ENCODE data around the gene MYO6.

Gene MYO6

GRCh38 chr6:75815756-75816155 lies 66.7 kb downstream of the MYO6 start:
- Histone ChIP-seq H3K36me3 (ENCODE audit: control insufficient read depth in 2 of 2, insufficient read depth in 1 of 2, low read length in 2 of 2) (peaks cover 0 to 6% of the 10 kb centered on the region in 2 experiments; a peak in 1 of 3 replicates), H3K27ac (ENCODE audit: extremely low read depth, low read depth, low read length) (no peak overlapping the region), H3K4me3 (ENCODE audit: low read depth, low read length) (no peak overlapping the region), H3K4me1 (ENCODE audit: control insufficient read depth, insufficient read depth, low read length) (peaks cover 14% of the 10 kb centered on the region), H3K9me3 (ENCODE audit: control insufficient read depth, insufficient read depth, low read depth, low read length) (no peaks in the 10 kb centered on the region)
- CTCF ChIA-PET, result interaction anchor here (0.6 kb wide), 1 partner anchor 90 kb away, joined by 3 read pairs; no protein-coding TSS in a partner anchor
- TF ChIP-seq ZSCAN16 (tag by site-specific recombination; IDR thresholded peaks at IDR 0.05), result no peak
- TF ChIP-seq ZNF768 (tag by site-specific recombination; IDR thresholded peaks at IDR 0.05), result no peak
- no peak for TF ChIP-seq REPIN1 (tag by site-specific recombination; IDR thresholded peaks at IDR 0.05; ENCODE audit: low read depth)
- no peak for TF ChIP-seq KLF16 (tag by site-specific recombination; IDR thresholded peaks at IDR 0.05)
- no peak for TF ChIP-seq ZNF221 (tag by site-specific recombination; IDR thresholded peaks at IDR 0.05; ENCODE audit: borderline replicate concordance)
- no peak for TF ChIP-seq KLF9 (tag by site-specific recombination; IDR thresholded peaks at IDR 0.05; ENCODE audit: low read depth)
- TF ChIP-seq ZNF324 (tag by site-specific recombination; IDR thresholded peaks at IDR 0.05), result no peak
- TF ChIP-seq ZNF18 (tag by site-specific recombination; IDR thresholded peaks at IDR 0.05), result no peak
- no peak for TF ChIP-seq ZNF350 (tag by site-specific recombination; IDR thresholded peaks at IDR 0.05)
- TF ChIP-seq ZNF48 (tag by site-specific recombination; IDR thresholded peaks at IDR 0.05), result no peak
- POLR2A ChIA-PET, result no interaction called here

GRCh38 chr6:75818098-75818855 lies 69.2 kb downstream of the MYO6 start:
- CTCF ChIA-PET, result interaction anchor here (0.6 kb wide), 1 partner anchor 12 kb away, joined by 3 read pairs; no protein-coding TSS in a partner anchor
- Histone ChIP-seq H3K4me1 (ENCODE audit: control insufficient read depth, insufficient read depth, low read length) (peaks cover 12% of the 10 kb centered on the region), H3K36me3 (ENCODE audit: control insufficient read depth in 2 of 2, insufficient read depth in 1 of 2, low read length in 2 of 2) (peaks cover 0 to 3% of the 10 kb centered on the region in 2 experiments; a peak in 2 of 3 replicates), H3K4me3 (ENCODE audit: low read depth, low read length) (no peak overlapping the region), H3K9me3 (ENCODE audit: control insufficient read depth, insufficient read depth, low read depth, low read length) (no peaks in the 10 kb centered on the region), H3K27ac (ENCODE audit: extremely low read depth, low read depth, low read length) (no peak overlapping the region)
- POLR2A ChIA-PET, result no interaction called here
- TF ChIP-seq OSR2 (tag by site-specific recombination; IDR thresholded peaks at IDR 0.05) (0 out of 2 replicates have a peak, but pooled peaks have one; percentile 19), PRDM1 (tag by site-specific recombination; IDR thresholded peaks at IDR 0.05) (no peak), ZBTB44 (tag by site-specific recombination; IDR thresholded peaks at IDR 0.05) (peak; percentile 12; the same call in 1 of the 2 replicates), ZNF223 (tag by site-specific recombination; IDR thresholded peaks at IDR 0.05) (no peak), PRDM6 (tag by site-specific recombination; IDR thresholded peaks at IDR 0.05) (peak; percentile 85), TRIM28 (IDR thresholded peaks at IDR 0.05; ENCODE audit: borderline replicate concordance, low read length) (peak; percentile 45; the same call in 1 of the 2 replicates)
